DOHH2 (cell line): Measurements from ENCODE around the gene RCC2.

Experiments
- EZH2phosphoT487 ChIP-seq: fragments of 200-600 bp; sonication (generic); IDR thresholded peaks from 2 replicates; pipeline ENCODE4 v1.6.1; 2017; ENCODE audit warnings: borderline replicate concordance, mild to moderate bottlenecking, antibody characterized with exemption, low read length, moderate library complexity, mixed read lengths
- TF ChIP-seq, protein P1 (sequence below): fragments of 200-600 bp; sonication (generic); IDR thresholded peaks from one replicate; pipeline ENCODE4 v1.5.1; 2014; ENCODE audit warnings: antibody characterized with exemption, mild to moderate bottlenecking, low read depth, low read length; ENCODE audit not compliant: poor library complexity, severe bottlenecking

DNA sequence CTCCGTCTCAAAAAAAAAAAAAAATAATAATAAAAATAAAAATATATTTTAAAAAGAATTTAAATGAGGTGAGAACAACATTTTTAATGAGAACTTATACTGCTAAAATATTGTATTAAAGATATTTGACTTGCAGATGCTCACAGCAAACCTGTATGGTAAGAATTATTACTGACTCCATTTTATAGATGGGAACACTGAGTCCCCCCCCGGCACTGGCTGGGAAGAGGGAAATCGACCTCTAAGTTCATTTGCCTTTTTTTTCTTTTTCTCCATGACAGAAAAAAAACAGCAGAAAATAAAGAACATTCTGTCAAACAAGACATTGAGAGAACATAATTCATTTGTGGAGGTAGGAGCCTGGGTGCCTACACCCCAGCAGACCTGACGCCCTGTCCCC lies 80.9 kb downstream of the RCC2 start:
- TF ChIP-seq, protein P1, sequence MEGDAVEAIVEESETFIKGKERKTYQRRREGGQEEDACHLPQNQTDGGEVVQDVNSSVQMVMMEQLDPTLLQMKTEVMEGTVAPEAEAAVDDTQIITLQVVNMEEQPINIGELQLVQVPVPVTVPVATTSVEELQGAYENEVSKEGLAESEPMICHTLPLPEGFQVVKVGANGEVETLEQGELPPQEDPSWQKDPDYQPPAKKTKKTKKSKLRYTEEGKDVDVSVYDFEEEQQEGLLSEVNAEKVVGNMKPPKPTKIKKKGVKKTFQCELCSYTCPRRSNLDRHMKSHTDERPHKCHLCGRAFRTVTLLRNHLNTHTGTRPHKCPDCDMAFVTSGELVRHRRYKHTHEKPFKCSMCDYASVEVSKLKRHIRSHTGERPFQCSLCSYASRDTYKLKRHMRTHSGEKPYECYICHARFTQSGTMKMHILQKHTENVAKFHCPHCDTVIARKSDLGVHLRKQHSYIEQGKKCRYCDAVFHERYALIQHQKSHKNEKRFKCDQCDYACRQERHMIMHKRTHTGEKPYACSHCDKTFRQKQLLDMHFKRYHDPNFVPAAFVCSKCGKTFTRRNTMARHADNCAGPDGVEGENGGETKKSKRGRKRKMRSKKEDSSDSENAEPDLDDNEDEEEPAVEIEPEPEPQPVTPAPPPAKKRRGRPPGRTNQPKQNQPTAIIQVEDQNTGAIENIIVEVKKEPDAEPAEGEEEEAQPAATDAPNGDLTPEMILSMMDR, result no peak
- TF ChIP-seq EZH2phosphoT487, result no peak
